ENCODE measurements around the gene MNS1. TPM values are rescaled to one million over a fixed set of nuclear protein-coding genes. Genes with fewer than 3 reads are reported as not detected.
"Not testable (repeated sequence)": the region's sequence is repeated elsewhere in the genome, so short reads cannot be mapped to it uniquely, and the experiment has no call there.

The MNS1 gene
- total RNA-seq, 3 donors from 2014 or later: 2.3 to 2.5 (median 2.4) TPM

GRCh38 chr15:56492791-56493555 is 28.0 kb upstream of the MNS1 start:
- no peak for DNase-seq (ENCODE audit: low spot score in 2 of 2)
- TF ChIP-seq CTCF (IDR thresholded peaks at IDR 0.05): no peak
- no peak for TF ChIP-seq POLR2AphosphoS5 (IDR thresholded peaks at IDR 0.05)
- TF ChIP-seq POLR2A (IDR thresholded peaks at IDR 0.05): no peak
- H3K27me3 ChIP-seq: no peaks in the 10 kb centered on the region
- no peak overlapping the region for H3K27ac ChIP-seq
- H3K4me3 ChIP-seq: no peak overlapping the region
- H3K4me1 ChIP-seq: no peaks in the 10 kb centered on the region
- H3K36me3 ChIP-seq: no peaks in the 10 kb centered on the region
- H3K9me3 ChIP-seq: no peaks in the 10 kb centered on the region
- intact Hi-C loops (cut with DNase I; ENCODE audit: low total_unique reads): no loop called here

- no peaks in the 10 kb centered on the region for H3K27me3 ChIP-seq
- TF ChIP-seq CTCF (IDR thresholded peaks at IDR 0.05): no peak
- no peak for TF ChIP-seq POLR2A (IDR thresholded peaks at IDR 0.05)
- no peak for TF ChIP-seq POLR2AphosphoS5 (IDR thresholded peaks at IDR 0.05)
- H3K4me1 ChIP-seq: no peaks in the 10 kb centered on the region
- no peaks in the 10 kb centered on the region for H3K36me3 ChIP-seq
- DNase-seq (ENCODE audit: low spot score in 2 of 2): no peak
- H3K27ac ChIP-seq: no peak overlapping the region
- H3K9me3 ChIP-seq: no peaks in the 10 kb centered on the region
- no peak overlapping the region for H3K4me3 ChIP-seq
- intact Hi-C loops (cut with DNase I; ENCODE audit: low total_unique reads): no loop called here
These were observed 27.3 kb upstream of the MNS1 start for GRCh38 chr15:56492236-56492635.

- no peaks in the 10 kb centered on the region for H3K27me3 ChIP-seq
- DNase-seq (ENCODE audit: low spot score in 2 of 2): peak in 1 of 2 donors; percentile 48
- H3K9me3 ChIP-seq: no peaks in the 10 kb centered on the region
- H3K4me1 ChIP-seq: no peaks in the 10 kb centered on the region
- no peaks in the 10 kb centered on the region for H3K36me3 ChIP-seq
- TF ChIP-seq POLR2A (IDR thresholded peaks at IDR 0.05) (no peak), CTCF (IDR thresholded peaks at IDR 0.05) (peak; percentile 42 to 73 (median 62))
- intact Hi-C loops (cut with DNase I; ENCODE audit: low total_unique reads): no loop called here
- H3K27ac ChIP-seq: no peak overlapping the region
- H3K4me3 ChIP-seq: no peak overlapping the region
These were observed 26.3 kb upstream of the MNS1 start for GRCh38 chr15:56491110-56491722.

- no peaks in the 10 kb centered on the region for H3K4me1 ChIP-seq
- no peaks in the 10 kb centered on the region for H3K9me3 ChIP-seq
- intact Hi-C loops (cut with DNase I; ENCODE audit: low total_unique reads): no loop called here
- H3K27me3 ChIP-seq: no peaks in the 10 kb centered on the region
- DNase-seq (ENCODE audit: low spot score in 2 of 2): no peak
- no peak for TF ChIP-seq POLR2AphosphoS5 (IDR thresholded peaks at IDR 0.05)
- no peak for TF ChIP-seq POLR2A (IDR thresholded peaks at IDR 0.05)
- no peak for TF ChIP-seq CTCF (IDR thresholded peaks at IDR 0.05)
- H3K4me3 ChIP-seq: no peak overlapping the region
- H3K36me3 ChIP-seq: no peaks in the 10 kb centered on the region
- no peak overlapping the region for H3K27ac ChIP-seq
These were observed 25.5 kb upstream of the MNS1 start for GRCh38 chr15:56490461-56490860.

- H3K4me3 ChIP-seq; H3K27me3 ChIP-seq; H3K4me1 ChIP-seq; DNase-seq (ENCODE audit: low spot score in 2 of 2); H3K9me3 ChIP-seq; H3K27ac ChIP-seq; H3K36me3 ChIP-seq; intact Hi-C loops (cut with DNase I; ENCODE audit: low total_unique reads): not testable (repeated sequence)
These were observed 21.3 kb upstream of the MNS1 start for GRCh38 chr15:56486206-56486605.

GRCh38 chr15:56485426-56485825 is 20.5 kb upstream of the MNS1 start:
- H3K4me1 ChIP-seq; H3K27ac ChIP-seq; H3K27me3 ChIP-seq; H3K9me3 ChIP-seq; H3K4me3 ChIP-seq; DNase-seq (ENCODE audit: low spot score in 2 of 2); intact Hi-C loops (cut with DNase I; ENCODE audit: low total_unique reads); H3K36me3 ChIP-seq: not testable (repeated sequence)
